HepG2 (cell line): ENCODE measurements around the gene HSD3B7. TPM values are rescaled to one million over a fixed set of nuclear protein-coding genes. Genes with fewer than 3 reads are reported as not detected.

Experiments
- ARID2 ChIP-seq: sonication (generic); formaldehyde crosslinking; IDR thresholded peaks from 2 replicates; pipeline ENCODE4 v1.8.1; 2022; ENCODE audit warnings: mild to moderate bottlenecking, missing genetic modification reagents, borderline replicate concordance
- CHD4 ChIP-seq: fragments of 200-600 bp; sonication (generic); IDR thresholded peaks from 2 replicates; pipeline ENCODE4 v1.7.0; 2017; ENCODE audit warnings: mild to moderate bottlenecking, low read length, borderline replicate concordance
- HMGA1 ChIP-seq: sonication (generic); formaldehyde crosslinking; conservative IDR thresholded peaks from 2 replicates; pipeline ENCODE4 v1.4.0; 2020; ENCODE audit warnings: missing genetic modification reagents
- HOXA3 ChIP-seq: sonication (generic); formaldehyde crosslinking; IDR thresholded peaks from 2 replicates; pipeline ENCODE4 v1.5.0; 2020; ENCODE audit warnings: missing genetic modification reagents
- KLF12 ChIP-seq: sonication (generic); formaldehyde crosslinking; IDR thresholded peaks from 2 replicates; pipeline ENCODE4 v1.4.0; 2020; ENCODE audit warnings: missing genetic modification reagents, borderline replicate concordance
- MAFG ChIP-seq: sonication (generic); formaldehyde crosslinking; IDR thresholded peaks from 2 replicates; pipeline ENCODE4 v1.5.1; 2020; ENCODE audit warnings: mild to moderate bottlenecking, missing genetic modification reagents
- MEIS2 ChIP-seq: sonication (generic); formaldehyde crosslinking; IDR thresholded peaks from 2 replicates; pipeline ENCODE4 v1.9.0; 2021; ENCODE audit warnings: mild to moderate bottlenecking, missing genetic modification reagents
- NCOA2 ChIP-seq: sonication (generic); formaldehyde crosslinking; IDR thresholded peaks from 2 replicates; pipeline ENCODE4 v1.8.0; 2022; ENCODE audit warnings: inconsistent platforms
- POLR2G ChIP-seq: fragments of 200-400 bp; formaldehyde crosslinking; IDR thresholded peaks from 2 replicates; pipeline ENCODE4 v1.6.1; 2018; ENCODE audit warnings: mild to moderate bottlenecking, low read depth, low read length, moderate library complexity
- PRMT3 ChIP-seq: sonication (generic); formaldehyde crosslinking; IDR thresholded peaks from 2 replicates; pipeline ENCODE4 v1.8.1; 2022; ENCODE audit warnings: low read depth, mild to moderate bottlenecking, moderate library complexity, missing genetic modification reagents, borderline replicate concordance
- TCF7L2 ChIP-seq: IDR thresholded peaks from 2 replicates; pipeline ENCODE4 v1.6.1; 2011; ENCODE audit warnings: mild to moderate bottlenecking, low read depth, low read length, moderate library complexity
- XBP1 ChIP-seq: sonication (generic); formaldehyde crosslinking; IDR thresholded peaks from 2 replicates; pipeline ENCODE4 v1.5.0; 2020; ENCODE audit warnings: missing genetic modification reagents
- ZBTB8A ChIP-seq: sonication (generic); formaldehyde crosslinking; IDR thresholded peaks from 2 replicates; pipeline ENCODE4 v1.4.0; 2020; ENCODE audit warnings: mild to moderate bottlenecking, low read depth, missing genetic modification reagents, borderline replicate concordance
- ZNF138 ChIP-seq: sonication (generic); formaldehyde crosslinking; IDR thresholded peaks from 2 replicates; pipeline ENCODE4 v1.5.0; 2020; ENCODE audit warnings: mild to moderate bottlenecking, low read depth, missing genetic modification reagents
- ZNF343 ChIP-seq: sonication (generic); formaldehyde crosslinking; IDR thresholded peaks from 2 replicates; pipeline ENCODE4 v1.4.0; 2020; ENCODE audit warnings: mild to moderate bottlenecking, missing genetic modification reagents
- ZNF44 ChIP-seq: sonication (generic); formaldehyde crosslinking; IDR thresholded peaks from 2 replicates; pipeline ENCODE4 v1.5.1; 2020; ENCODE audit warnings: mild to moderate bottlenecking, missing genetic modification reagents
- ZNF446 ChIP-seq: sonication (generic); formaldehyde crosslinking; IDR thresholded peaks from 2 replicates; pipeline ENCODE4 v1.5.0; 2020; ENCODE audit warnings: mild to moderate bottlenecking, missing genetic modification reagents
- ZNF577 ChIP-seq: sonication (generic); formaldehyde crosslinking; IDR thresholded peaks from 2 replicates; pipeline ENCODE4 v1.4.0; 2020; ENCODE audit warnings: mild to moderate bottlenecking, low read depth, missing genetic modification reagents, borderline replicate concordance
- polyA plus RNA-seq, 8 experiments: library from polyadenylated mRNA; depleted of rRNA in 3 of 8; stranded (reverse) in 7 of 8; unstranded in 1 of 8; fragments of >200 nt; fragmentation: Illumina TruSeq in 4 of 8; extraction: Trizol in 4 of 8; gene quantifications; 2 replicates each; pipeline versions ENCODE4 v1.2.1 to v1.2.3, GENCODE V29; 2011 to 2016; ENCODE audit warnings: low read depth in 4 of 8, missing spikeins in 1 of 8, mixed read lengths in 1 of 8; ENCODE audit not compliant: insufficient read depth in 1 of 8
- total RNA-seq, 5 experiments: library from RNA; depleted of rRNA; stranded (reverse); fragments of >200 nt; fragmentation: Illumina TruSeq; extraction: Trizol; gene quantifications; 2 replicates each; pipeline ENCODE4 v1.2.3, GENCODE V29; 2016; ENCODE audit warnings: low read depth in 1 of 5
- TF ChIP-seq, protein P1 (sequence below): IDR thresholded peaks from 2 replicates; pipeline ENCODE4 v1.6.1; 2018; ENCODE audit warnings: missing genetic modification reagents
- TF ChIP-seq, protein P2 (sequence below): sonication (generic); formaldehyde crosslinking; IDR thresholded peaks from 2 replicates; pipeline ENCODE4 v1.5.0; 2020; ENCODE audit warnings: missing genetic modification reagents
- TF ChIP-seq, protein P3 (sequence below): IDR thresholded peaks from 2 replicates; pipeline ENCODE4 v1.6.1; 2016; ENCODE audit warnings: mild to moderate bottlenecking
- TF ChIP-seq, protein P4 (sequence below): sonication (generic); formaldehyde crosslinking; IDR thresholded peaks from 2 replicates; pipeline ENCODE4 v1.4.0; 2020; ENCODE audit warnings: mild to moderate bottlenecking, missing genetic modification reagents, borderline replicate concordance

The HSD3B7 gene
- total and polyA plus RNA-seq, 2 of the 13 experiments (the other 11 are each of a cell fraction or from before 2014, with no cell fraction given): 32.9 to 69.7 TPM

DNA sequence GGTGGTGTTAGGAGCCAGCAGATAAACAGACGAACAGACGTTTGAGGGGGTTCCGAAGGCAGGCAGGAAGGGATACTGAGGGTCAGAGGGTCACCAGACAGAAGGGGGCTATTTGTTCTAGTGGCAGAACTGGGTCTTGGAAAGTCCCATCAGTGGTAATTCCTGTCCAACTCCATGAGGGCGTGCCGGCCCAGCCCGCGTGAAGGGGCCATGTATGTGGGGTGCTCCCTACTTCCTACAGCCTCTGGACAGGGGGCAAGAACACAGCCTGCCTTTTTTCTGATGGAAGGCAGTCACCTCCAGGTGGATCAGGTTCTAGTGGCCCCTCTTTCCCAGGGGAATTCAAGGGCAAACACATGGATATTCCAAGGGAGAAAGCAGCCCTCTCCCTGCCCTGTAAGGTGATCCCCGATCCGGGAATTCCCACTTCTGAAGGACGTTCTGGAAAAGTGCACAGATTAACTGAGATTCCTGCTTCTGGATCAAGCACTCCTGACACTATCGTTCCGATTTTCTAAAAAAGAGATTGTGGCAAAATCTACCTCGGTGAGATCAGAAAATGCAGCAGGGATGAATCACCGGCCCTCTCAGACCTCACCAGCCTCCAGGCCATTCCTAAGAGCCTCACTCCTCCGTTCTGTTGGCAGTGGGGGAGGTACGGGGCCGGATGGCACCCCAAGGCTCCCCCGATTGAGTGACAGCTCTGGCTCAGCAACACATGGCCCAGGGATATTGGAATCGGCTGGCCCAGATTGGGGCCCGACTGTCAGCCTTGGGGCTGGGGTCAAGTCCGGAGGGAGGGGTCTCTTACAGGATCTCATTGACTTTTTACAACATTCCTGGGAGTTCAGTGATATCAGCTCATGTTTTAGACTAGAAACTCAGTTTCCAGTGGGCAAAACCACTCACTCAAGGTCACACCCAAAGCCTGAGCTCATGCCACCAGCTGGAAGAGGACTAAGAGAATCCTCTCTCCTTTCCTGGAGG lies 13.0 kb downstream of the HSD3B7 start (continued):
- TF ChIP-seq, protein P1, sequence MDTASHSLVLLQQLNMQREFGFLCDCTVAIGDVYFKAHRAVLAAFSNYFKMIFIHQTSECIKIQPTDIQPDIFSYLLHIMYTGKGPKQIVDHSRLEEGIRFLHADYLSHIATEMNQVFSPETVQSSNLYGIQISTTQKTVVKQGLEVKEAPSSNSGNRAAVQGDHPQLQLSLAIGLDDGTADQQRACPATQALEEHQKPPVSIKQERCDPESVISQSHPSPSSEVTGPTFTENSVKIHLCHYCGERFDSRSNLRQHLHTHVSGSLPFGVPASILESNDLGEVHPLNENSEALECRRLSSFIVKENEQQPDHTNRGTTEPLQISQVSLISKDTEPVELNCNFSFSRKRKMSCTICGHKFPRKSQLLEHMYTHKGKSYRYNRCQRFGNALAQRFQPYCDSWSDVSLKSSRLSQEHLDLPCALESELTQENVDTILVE: no peak
- no peak for TF ChIP-seq ZNF343 (CRISPR knock-in tag)
- no peak for TF ChIP-seq HMGA1
- no peak; the same call in 1 of the 2 replicates for TF ChIP-seq ZNF446 (CRISPR knock-in tag)
- TF ChIP-seq TCF7L2: no peak
- TF ChIP-seq MEIS2 (CRISPR knock-in tag): peak; percentile 74
- peak; percentile 59 for TF ChIP-seq POLR2G
- peak; percentile 18; the same call in 1 of the 2 replicates for TF ChIP-seq CHD4
- peak; percentile 32; the same call in 1 of the 2 replicates for TF ChIP-seq KLF12 (CRISPR knock-in tag)
- TF ChIP-seq, protein P2, sequence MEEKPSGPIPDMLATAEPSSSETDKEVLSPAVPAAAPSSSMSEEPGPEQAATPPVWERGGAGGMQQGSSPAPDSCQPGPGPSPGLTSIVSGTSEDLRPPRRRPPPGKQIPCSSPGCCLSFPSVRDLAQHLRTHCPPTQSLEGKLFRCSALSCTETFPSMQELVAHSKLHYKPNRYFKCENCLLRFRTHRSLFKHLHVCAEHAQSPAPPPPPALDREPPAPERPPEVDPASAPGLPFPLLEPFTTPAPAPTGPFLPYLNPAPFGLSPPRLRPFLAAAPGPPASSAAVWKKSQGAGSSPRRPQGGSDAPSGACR (CRISPR knock-in tag): no peak
- no peak for TF ChIP-seq HOXA3
- TF ChIP-seq PRMT3 (CRISPR knock-in tag): 0 out of 2 replicates have a peak, but pooled peaks have one; percentile 33
- no peak for TF ChIP-seq MAFG (CRISPR knock-in tag)
- TF ChIP-seq, protein P3, sequence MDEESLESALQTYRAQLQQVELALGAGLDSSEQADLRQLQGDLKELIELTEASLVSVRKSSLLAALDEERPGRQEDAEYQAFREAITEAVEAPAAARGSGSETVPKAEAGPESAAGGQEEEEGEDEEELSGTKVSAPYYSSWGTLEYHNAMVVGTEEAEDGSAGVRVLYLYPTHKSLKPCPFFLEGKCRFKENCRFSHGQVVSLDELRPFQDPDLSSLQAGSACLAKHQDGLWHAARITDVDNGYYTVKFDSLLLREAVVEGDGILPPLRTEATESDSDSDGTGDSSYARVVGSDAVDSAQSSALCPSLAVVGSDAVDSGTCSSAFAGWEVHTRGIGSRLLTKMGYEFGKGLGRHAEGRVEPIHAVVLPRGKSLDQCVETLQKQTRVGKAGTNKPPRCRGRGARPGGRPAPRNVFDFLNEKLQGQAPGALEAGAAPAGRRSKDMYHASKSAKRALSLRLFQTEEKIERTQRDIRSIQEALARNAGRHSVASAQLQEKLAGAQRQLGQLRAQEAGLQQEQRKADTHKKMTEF (CRISPR knock-in tag): 0 out of 2 replicates have a peak, but pooled peaks have one; percentile 2
- TF ChIP-seq ZNF44: no peak
- TF ChIP-seq NCOA2 (CRISPR knock-in tag): no peak
- TF ChIP-seq XBP1 (CRISPR knock-in tag): no peak
- TF ChIP-seq ZBTB8A (CRISPR knock-in tag): no peak
- TF ChIP-seq, protein P4, sequence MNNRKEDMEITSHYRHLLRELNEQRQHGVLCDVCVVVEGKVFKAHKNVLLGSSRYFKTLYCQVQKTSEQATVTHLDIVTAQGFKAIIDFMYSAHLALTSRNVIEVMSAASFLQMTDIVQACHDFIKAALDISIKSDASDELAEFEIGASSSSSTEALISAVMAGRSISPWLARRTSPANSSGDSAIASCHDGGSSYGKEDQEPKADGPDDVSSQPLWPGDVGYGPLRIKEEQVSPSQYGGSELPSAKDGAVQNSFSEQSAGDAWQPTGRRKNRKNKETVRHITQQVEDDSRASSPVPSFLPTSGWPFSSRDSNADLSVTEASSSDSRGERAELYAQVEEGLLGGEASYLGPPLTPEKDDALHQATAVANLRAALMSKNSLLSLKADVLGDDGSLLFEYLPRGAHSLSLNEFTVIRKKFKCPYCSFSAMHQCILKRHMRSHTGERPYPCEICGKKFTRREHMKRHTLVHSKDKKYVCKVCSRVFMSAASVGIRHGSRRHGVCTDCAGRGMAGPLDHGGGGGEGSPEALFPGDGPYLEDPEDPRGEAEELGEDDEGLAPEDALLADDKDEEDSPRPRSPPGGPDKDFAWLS (CRISPR knock-in tag): 0 out of 2 replicates have a peak, but pooled peaks have one; percentile 4
- no peak for TF ChIP-seq ZNF577 (CRISPR knock-in tag)
- TF ChIP-seq ZNF138: peak; percentile 12; the same call in 1 of the 2 replicates
- TF ChIP-seq ARID2 (CRISPR knock-in tag): no peak
